Measurements from ENCODE around the gene METRNL. TPM values are rescaled to one million over a fixed set of nuclear protein-coding genes. Genes with fewer than 3 reads are reported as not detected.
"Not testable (repeated sequence)": the region's sequence is repeated elsewhere in the genome, so short reads cannot be mapped to it uniquely, and the experiment has no call there.

METRNL gene
- total RNA-seq, 1 donor from 2014 or later, result 4.7 TPM

DNA sequence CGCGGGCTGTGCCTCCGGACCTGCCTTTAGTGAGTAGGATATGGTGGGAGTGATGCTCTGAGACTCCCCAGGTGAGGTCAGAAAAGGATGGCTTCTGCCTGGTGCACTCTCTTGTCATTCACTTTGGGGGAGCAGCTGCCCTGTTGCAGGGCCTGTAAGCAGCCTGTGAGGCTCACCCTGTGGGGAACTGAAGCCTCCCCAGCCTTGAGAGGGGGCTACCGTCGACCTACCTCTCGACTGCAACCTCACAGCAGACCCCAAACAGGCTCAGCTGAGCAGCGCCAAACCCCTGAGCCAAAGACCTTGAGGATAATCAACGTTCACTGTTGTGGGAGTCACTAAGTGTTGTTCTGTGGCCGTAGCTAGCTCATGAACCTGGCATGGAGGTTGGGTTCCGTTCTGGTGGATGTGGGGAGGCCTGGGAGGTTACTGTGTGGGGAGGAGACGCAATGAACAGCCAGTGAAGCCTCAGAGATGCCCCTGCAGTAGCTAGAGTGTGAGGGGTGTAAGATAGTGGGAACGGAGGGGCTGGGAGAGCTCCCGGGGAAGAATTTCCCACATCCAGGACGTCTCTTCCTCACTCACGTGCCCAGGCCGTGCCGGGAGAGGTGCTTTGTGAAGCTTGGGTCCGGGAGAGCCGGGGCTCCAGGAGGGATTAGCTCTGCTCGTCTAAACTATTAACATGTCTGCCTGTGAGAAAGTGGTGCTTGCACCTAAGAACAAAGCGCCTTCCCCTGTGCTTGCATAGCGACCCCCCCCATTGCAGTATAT is 38.8 kb downstream of the METRNL start:
- no peak for DNase-seq (ENCODE audit: low spot score)
- ATAC-seq, result no peak

DNA sequence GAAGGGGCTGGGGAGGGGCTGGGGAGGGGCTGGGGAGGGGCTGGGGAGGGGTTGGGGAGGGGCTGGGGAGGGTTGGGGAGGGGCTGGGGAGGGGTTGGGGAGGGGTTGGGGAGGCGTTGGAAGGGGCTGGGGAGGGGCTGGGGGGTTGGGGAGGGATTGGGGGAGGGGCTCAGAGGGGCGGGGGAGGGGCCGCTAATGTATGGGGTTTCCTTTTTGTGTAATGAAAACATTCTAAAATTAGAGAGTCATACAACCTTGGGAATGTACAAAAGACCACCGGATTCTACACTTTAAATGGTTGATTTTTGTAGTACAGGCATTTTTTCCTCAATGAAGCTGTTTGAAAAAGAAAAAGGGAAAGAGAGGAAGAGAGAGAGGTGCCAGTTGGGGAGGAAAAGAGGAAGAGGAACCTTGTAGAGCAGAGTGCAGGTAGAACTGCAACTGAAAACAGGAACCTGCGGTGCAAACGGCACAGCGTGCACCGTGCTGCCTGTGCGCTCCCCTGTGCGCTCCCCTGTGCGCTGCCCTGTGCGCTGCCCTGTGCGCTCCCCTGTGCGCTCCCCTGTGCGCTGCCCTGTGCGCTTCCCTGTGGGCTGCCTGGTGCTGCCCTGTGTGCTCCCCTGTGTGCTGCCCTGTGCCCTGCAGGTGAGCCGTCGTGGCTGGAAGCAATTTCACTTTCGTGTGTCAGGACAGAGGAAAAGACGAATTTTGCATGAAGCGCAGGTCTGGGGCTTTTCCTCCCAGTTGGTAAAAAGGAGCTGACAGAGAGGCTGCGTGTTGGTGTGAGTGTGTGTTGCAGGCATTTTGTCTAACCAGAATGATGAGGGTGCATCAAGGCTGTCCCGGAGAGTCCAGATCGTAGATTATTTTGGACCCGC is 40.8 kb downstream of the METRNL start:
- ATAC-seq, result peak; percentile 30

DNA sequence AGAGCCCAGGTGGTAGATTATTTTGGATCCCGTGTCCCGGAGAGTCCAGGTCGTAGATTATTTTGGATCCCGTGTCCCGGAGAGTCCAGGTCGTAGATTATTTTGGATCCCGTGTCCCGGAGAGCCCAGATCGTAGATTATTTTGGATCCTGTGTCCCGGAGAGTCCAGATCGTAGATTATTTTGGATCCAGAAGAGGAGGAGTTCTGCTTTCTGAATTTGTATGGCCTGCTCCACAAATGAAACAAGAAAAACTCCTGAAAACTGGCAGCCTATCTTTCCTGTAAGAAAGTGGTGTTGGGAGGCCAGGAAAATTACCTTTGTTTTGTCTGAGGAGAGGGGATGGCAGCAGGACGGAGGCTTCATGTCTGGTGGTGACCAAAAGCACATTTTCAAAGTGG is 42.1 kb downstream of the METRNL start:
- not testable (repeated sequence) for ATAC-seq; DNase-seq (ENCODE audit: low spot score)

More for the DNA sequence above, 40.8 kb downstream of the METRNL start:
- DNase-seq (ENCODE audit: low spot score), result no peak

DNA sequence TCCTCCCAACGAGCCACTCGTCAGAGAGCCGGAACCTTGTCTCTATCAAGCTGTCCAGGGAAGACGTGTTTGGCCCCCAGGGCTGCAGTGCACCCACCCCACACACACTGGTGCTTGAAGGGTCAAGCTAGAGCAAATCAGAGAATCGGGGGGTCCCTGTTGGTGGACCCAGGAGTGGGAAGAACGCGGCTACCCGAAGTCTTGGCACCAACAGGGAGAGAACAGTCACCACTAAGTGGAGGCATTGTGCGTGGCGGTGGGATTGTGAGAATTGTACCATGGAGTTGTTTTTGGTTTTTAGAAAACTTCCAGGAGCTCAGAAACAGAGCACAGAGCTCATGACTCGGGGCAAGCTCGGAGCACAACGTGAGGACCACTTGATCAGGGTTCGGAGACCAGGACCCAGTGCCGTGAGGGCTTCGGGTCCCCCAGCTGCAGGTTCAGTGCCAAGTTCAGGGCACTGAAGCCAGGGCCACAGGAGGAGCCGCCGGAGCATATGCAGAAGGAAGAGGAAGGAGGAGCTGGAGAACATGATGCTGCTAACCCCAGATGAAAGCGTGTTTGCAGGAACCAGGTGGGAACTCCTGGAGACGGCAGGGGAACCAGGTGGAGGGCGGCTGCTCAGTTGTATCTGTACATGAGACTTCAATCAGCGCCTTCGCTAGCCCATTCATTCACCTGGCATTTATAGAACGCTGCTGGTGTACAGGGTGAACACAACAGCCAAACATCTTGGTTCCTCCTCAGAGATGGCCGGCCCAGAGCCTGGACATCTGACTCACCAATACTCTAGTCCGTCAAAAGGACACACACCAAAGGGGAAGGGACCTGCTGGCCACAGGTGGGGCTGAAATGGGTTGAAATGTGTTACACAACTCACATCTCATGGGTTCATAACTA is 42.8 kb downstream of the METRNL start:
- ATAC-seq (no peak), DNase-seq (ENCODE audit: low spot score) (no peak)

DNA sequence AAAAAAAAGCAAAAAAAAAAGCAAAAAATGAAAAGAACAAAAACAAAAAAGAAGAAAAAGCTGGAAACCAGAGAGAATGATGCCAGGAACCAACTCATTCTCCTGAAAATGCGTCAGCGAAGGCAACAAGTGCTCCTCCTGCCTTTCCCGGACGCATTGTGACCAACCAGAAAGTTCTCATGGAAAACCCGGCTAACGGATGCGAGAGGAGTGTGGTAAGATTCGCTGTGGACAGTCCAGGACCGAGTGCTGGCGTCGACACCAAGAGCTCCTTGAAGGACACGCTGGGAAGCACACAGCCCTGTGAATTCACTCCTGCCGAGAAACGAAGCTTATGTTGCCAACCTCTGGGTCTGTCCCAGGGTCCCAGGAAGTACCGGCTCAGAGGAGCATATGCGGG is 43.4 kb downstream of the METRNL start:
- ATAC-seq (no peak), DNase-seq (ENCODE audit: low spot score) (no peak)

DNA sequence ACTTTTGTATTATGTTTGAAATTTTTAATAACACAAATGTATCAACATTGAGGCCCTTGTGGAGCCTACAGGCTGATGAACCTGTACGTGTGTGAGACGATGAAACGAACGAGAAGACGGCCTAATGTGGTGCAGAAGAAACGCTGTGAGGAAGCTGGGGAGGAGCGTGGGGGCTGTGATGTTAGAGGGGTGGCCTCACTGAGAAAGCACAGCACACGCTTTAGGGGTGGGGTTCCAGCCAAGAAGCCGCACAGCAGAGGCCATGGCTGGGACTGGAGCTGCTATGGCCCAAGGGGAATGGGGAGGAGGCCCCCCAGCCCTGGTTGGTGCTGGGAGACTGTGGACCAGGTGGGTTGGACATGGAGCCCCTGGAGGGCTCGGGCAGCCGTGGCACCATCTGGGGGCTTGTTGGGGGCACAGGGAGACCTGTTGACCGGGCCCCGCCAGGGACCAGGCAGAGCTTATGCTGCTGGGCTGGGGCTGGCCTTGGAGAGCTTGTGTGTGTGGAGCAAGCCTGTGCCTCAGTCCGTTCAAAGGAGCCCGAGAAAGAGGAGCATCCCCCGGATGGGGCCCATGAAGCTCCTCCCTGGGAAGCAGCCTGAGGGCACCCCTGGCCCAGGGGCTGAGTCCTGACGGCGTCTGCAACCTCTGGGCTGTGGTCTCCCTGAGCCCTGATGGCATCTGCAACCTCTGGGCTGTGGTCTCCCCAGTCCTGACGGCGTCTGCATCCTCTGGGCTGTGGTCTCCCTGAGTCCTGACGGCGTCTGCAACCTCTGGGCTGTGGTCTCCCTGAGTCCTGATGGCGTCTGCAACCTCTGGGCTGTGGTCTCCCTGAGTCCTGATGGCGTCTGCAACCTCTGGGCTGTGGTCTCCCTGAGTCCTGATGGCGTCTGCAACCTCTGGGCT is 44.7 kb downstream of the METRNL start:
- DNase-seq (ENCODE audit: low spot score), result no peak
- no peak for ATAC-seq

DNA sequence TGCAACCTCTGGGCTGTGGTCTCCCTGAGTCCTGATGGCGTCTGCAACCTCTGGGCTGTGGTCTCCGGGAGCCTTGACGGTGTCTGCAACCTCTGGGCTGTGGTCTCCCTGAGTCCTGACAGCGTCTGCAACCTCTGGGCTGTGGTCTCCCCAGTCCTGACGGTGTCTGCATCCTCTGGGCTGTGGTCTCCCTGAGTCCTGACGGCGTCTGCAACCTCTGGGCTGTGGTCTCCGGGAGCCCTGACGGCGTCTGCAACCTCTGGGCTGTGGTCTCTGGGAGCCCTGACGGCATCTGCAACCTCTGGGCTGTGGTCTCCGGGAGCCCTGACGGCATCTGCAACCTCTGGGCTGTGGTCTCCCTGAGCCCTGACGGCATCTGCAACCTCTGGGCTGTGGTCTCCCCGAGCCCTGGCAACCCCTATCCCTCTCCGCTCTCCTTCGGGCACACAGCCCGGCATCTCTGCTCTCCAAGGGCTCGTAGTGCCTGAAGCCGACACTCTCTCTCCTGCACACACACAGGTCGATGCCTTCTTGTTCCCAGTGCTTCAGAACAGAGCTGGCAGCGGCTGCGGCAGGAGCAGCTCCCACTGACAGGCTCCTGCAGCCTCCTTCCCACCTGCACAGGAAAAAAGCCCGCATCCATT is 45.6 kb downstream of the METRNL start:
- ATAC-seq (no peak), DNase-seq (ENCODE audit: low spot score) (no peak)

DNA sequence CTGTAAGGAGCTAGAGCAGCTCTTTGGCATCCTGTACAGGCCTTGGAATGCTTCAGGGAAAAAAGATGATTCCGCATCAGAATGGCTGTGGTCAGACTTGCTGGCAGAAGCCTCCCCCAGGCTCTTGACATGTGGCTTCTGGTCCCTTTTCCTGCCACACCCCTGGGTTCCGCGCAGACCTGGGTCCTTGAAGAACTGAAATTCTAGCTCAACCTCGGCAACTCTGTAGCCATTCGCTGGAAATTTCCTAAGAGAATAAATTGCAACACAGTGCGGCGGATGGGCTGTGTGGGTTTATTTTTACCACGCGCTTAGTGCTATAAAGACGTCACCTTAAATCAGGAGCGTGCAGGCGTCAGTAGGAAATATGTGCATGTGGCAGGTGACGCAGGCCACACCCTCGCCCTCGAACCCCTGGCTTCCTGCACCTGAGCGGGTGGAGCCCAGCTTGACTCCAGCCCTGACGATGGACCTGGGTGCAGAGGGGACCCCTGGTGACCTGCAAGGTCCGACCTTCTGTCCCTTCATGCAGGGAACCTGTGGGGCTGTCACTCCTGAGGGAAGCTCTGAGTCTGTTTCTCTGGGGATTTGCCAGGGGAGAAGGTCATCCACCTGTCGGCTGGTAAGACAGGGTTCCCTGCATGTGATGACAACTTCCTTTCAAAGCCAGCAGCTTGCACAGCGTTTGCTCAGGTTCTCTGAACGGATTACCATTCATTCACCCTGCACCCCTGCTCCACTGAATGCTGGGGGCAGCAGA is 46.3 kb downstream of the METRNL start:
- peak; percentile 35 for ATAC-seq
- DNase-seq (ENCODE audit: low spot score), result no peak

DNA sequence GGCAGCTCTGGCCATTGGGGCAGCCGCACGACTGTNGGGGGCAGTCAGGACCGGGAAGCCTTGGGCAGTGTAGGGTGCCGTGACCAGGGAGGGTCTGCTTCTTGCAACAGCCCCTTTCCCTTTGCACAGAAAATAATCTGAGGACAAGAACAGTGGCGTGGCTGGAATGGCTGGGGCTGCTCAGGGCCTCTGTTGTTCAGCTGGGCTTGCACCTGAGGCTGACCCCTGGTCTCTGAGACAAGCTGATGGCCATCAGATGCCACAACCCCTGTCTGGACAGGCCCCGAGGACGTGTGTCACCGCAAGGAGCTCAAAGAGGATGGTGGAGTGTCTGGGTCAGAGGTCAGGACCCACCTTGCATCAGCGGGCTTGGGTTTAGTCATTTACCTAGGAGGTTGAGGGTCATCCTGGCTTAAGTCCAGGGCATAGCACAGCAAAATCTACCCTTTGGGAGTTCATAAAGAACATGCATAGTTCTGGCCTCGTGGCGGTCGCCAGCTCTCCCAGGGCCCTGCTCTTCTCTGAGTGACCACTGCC is 46.9 kb downstream of the METRNL start:
- DNase-seq (ENCODE audit: low spot score) (no peak), ATAC-seq (no peak)

DNA sequence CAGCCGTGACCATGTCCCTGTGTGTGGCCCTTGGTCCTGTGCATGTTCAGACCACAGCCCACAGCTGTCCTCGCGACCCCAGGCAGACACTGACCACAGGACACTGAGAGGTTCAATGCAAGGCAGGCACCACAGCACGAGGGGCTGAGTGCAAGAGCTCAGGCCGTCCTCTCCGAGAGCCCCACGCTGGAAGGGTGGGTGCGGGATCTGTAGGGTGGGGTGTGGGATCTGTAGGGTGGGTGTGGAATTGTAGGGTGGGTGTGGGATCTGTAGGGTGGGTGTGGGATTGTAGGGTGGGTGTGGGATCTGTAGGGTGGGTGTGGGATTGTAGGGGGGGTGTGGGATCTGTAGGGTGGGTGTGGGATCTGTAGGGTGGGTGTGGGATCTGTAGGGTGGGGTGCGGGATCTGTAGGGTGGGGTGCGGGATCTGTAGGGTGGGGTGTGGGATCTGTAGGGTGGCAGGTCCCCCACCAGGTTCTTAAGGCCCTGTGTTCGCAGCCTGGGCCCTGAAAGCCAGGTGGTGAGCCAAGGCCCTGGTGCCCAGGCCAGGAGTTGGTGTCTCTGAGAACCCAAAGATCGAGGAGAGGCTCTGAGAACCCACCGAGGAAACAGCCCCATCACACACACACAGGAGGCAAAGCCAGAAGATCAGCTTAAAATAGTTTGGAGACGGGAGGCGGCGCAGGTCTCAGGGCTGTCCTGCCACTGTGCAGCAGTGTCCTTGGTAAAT is 48.2 kb downstream of the METRNL start:
- ATAC-seq, result no peak
- no peak for DNase-seq (ENCODE audit: low spot score)

DNA sequence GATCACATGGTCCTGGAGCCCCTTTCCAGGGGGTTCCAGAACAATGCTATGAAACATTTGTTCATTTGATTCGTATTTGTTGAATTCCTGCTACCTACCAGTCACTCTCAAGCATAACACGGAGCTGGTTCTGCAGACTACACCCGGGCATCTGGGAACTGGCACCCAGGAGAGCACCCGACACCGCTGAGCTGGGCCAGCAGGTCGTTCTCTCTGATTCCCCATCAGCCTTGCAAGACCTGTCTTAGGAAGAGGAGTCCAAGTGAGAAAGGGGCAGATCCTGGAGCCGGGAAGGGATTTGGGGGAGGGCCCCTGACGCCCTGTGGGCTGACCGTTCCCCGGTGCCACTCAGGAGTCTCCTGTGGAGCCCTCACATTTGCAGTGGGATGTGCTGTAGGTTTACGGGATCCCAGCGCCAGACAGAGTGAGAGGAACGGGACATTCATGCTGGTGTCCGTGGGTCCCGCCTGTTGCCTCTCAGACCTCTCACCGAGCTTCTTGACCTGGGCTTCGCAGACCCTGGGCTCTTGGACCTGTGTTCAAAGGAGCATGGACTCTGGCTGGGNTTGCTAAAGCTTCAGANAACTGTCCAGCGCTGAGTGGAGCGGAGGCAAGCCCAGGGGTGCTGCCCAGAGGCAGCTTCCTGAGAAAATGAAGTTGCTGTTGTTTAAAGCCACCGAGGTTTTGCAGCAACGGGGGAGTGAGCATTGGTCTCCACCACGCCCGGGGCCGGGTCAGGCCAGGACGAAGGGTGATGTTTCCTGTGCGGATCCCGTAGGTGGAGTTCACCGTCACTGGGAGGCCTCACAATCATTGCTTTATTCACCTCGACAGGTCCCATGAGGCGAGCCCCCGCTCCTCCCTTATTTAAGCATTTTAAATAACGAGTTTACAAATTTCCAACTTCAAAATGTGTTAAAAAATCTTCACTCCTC is 49.2 kb downstream of the METRNL start:
- DNase-seq (ENCODE audit: low spot score), result no peak
- no peak for ATAC-seq

DNA sequence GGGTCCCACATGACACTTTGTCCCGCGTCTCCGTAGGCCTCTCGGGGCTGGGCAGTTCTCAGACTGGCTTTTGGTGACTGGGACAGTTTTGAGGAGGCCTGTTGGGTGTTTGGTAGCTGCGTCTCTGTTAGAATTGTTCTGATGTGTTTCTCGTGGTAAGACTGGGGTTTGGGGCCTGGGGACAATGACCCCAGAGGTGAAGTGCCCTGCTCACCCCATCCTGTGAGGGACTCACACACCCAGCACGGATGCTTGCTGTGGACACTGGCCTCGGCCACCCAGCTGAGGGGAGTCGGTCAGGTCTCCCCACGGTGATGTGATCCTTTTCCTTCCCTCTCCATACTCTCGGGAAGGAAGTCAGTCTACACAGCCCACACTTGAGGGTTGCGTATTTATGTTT is 50.3 kb downstream of the METRNL start:
- no peak for DNase-seq (ENCODE audit: low spot score)
- ATAC-seq, result no peak

DNA sequence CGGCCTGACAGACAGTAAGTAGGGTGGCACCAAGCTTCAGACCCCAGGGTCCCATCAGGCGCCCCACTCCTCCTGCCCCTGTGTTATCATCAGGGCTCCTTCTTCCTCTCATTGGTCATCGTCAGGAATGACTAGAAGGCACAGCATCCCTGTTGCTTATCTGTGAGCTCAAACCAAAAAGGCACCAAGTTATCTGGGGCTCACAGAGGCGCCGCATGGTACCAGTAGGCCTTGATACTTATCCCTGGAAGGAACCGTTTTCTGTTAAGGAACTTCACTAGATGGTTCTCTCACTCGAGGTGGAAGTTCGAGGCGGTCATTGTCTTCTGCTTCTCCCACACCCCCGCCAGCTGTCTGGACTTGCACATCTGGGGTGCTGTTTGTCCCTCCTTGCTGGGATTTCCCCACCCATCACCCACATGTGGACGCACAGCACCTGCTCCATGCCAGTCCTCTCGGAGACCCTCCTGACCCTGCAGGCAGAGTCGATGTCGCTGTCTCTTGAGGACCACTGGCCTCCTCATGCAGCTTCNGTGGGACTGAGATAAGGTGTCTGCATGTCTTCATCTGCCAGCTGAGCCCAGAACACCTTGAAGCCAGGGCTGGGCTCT is 52.1 kb downstream of the METRNL start:
- ATAC-seq, result no peak
- DNase-seq (ENCODE audit: low spot score), result no peak

DNA sequence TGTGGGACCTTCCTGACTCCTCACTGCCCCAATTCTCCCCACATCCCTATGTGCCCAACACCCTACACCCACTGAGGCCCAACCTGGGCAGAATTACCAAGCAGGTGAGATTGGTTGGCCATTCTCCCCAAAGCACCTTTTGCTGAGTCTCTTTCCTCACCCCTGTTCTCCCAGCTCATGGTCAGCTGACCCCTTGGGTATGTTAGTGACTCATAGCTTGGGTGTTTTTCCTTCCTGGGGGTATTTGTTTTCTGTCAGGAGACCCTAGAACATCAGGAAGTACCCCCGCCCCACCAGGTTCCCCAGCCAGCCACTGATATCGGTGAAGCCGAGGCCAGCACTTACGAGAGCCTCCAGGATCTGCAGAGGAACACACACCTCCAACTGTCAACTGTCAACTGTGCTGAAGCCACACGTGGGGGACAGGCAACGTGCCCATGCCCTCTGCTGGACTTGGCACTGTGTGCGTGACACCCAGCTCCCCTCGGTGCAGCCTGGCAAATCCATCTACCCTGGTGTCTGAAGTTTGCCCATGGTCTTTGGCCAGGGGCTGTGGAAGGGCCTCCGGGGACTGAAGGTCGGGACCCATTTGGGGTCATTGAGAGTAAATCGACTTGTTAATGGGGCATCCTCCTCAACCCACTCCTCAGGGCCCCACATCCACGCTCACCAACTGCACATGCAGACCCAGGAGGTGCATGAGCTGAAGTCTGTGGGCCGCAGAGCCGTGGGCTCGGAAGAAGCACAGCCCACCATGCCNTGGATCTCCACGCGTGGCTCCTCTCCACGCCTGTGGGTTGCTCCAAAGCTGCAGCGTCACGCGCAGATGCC is 53.1 kb downstream of the METRNL start:
- ATAC-seq, result no peak

More for the DNA sequence above, 53.1 kb downstream of the METRNL start:
- no peak for DNase-seq (ENCODE audit: low spot score)
